ENCODE measurements around the gene AATF. TPM values are rescaled to one million over a fixed set of nuclear protein-coding genes. Genes with fewer than 3 reads are reported as not detected.

Gene AATF
- total and polyA plus RNA-seq, 12 donors = 21.0 to 68.2 (median 41.1) TPM

GRCh38 chr17:36926701-36927100 lies 22.1 kb upstream of the AATF start:
- TF ChIP-seq CTCF (IDR thresholded peaks at IDR 0.05) (no peak), POLR2A (IDR thresholded peaks at IDR 0.05) (no peak)
- H3K4me3 ChIP-seq = no peak overlapping the region
- no peaks in the 10 kb centered on the region for H3K36me3 ChIP-seq (replicated peaks in 1 of 2)
- H3K9me3 ChIP-seq (replicated peaks in 1 of 3) = no peaks in the 10 kb centered on the region
- 71 to 88% (median 78%) methylated on average over 2 of the region's 2 CpGs for WGBS, 4 donors
- no peak for DNase-seq
- H3K27me3 ChIP-seq = peaks cover 67% of the 10 kb centered on the region
- peaks cover under 1 to 3% of the 10 kb centered on the region in 2 donors for H3K4me1 ChIP-seq (replicated peaks in 1 of 2)
- intact Hi-C loops (cut with DNase I) = no loop called here
- no peak overlapping the region for H3K27ac ChIP-seq

- no peak overlapping the region for H3K4me3 ChIP-seq
- no peak for DNase-seq
- H3K27me3 ChIP-seq = peaks cover 77% of the 10 kb centered on the region
- TF ChIP-seq POLR2A (IDR thresholded peaks at IDR 0.05) (no peak), CTCF (IDR thresholded peaks at IDR 0.05) (no peak)
- H3K9me3 ChIP-seq (replicated peaks in 1 of 3) = no peaks in the 10 kb centered on the region
- H3K36me3 ChIP-seq (replicated peaks in 1 of 2) = no peaks in the 10 kb centered on the region
- WGBS, 4 donors = 61 to 74% (median 67%) methylated on average over 13 of the region's 13 CpGs
- H3K27ac ChIP-seq = no peak overlapping the region
- intact Hi-C loops (cut with DNase I) = no loop called here
- H3K4me1 ChIP-seq (replicated peaks in 1 of 2) = peaks cover 7 to 9% of the 10 kb centered on the region in 2 donors
Observed at GRCh38 chr17:36928471-36929345, 20.0 kb upstream of the AATF start.

- Histone ChIP-seq H3K36me3 (replicated peaks in 1 of 2) (no peaks in the 10 kb centered on the region), H3K27me3 (peaks cover 90% of the 10 kb centered on the region), H3K4me1 (replicated peaks in 1 of 2) (peaks cover 10 to 18% of the 10 kb centered on the region in 2 donors), H3K4me3 (no peak overlapping the region), H3K27ac (no peak overlapping the region), H3K9me3 (replicated peaks in 1 of 3) (no peaks in the 10 kb centered on the region)
- 42 to 58% (median 57%) methylated on average over 16 of the region's 16 CpGs for WGBS, 4 donors
- TF ChIP-seq POLR2A (IDR thresholded peaks at IDR 0.05) = no peak
- no peak for TF ChIP-seq CTCF (IDR thresholded peaks at IDR 0.05)
- intact Hi-C loops (cut with DNase I) = no loop called here
- DNase-seq = no peak
Observed at GRCh38 chr17:36929851-36930582, 18.7 kb upstream of the AATF start.

GRCh38 chr17:36930583-36930900 lies 18.2 kb upstream of the AATF start:
- intact Hi-C loops (cut with DNase I) = no loop called here
- no peak for DNase-seq
- Histone ChIP-seq H3K36me3 (replicated peaks in 1 of 2) (no peaks in the 10 kb centered on the region), H3K27ac (no peak overlapping the region), H3K4me3 (no peak overlapping the region), H3K4me1 (replicated peaks in 1 of 2) (peaks cover 10 to 23% of the 10 kb centered on the region in 2 donors), H3K27me3 (peaks cover 90% of the 10 kb centered on the region), H3K9me3 (replicated peaks in 1 of 3) (no peaks in the 10 kb centered on the region)
- TF ChIP-seq POLR2A (IDR thresholded peaks at IDR 0.05) (no peak), CTCF (IDR thresholded peaks at IDR 0.05) (no peak)
- 67 to 75% (median 74%) methylated on average over 1 of the region's 1 CpG for WGBS, 4 donors

All from adrenal gland (tissue), 12 donors.